Measurements from ENCODE around the gene C17orf67.

Gene C17orf67, protein sequence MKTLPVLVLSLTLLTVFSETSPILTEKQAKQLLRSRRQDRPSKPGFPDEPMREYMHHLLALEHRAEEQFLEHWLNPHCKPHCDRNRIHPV

DNA sequence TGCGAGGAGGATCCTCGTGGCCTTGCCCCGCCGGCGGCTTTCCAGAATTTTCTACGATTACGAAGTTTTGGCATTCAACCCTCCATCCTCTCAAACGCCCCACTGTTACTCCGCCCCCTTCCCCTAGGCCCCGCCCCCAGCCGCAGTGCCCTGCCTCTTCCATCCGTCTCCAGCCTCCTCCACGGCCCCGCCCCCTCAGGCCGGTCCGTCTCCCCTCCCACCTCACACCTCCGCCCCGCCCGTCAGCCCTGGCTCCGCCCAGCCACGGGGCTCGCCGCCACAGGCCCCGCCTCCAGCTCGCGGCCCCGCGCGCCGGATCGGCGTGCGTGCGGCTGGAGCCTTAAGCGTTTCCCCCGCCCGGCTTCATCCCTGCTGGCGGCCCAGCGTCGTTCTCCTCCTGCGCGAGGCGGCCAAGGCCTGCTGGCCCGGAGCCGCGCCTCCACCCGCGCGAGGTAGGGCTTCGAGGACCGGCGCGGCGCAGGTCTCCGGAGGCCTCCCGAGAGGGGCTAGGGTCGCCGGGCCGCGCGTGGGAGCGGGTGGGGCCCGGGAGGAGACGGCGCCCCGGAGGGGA is at the start of gene C17orf67, which contains the start of gene DGKE:
Gene C17orf67 (minus strand): TSS at position 112 of the 571 bp plus-strand sequence. CDS start 18,110 bp downstream, outside the sequence.
Gene DGKE (plus strand): TSS at position 343 of the 571 bp plus-strand sequence. CDS start 645 bp downstream, outside the sequence.
- ATAC-seq (peak; percentile 88), DNase-seq (ENCODE audit: low spot score in 2 of 2) (peak; percentile 97 to 99)
- Mint-ChIP-seq H3K27ac (peak within 1 kb of the TSS; percentile 90), H3K4me1 (peaks cover 54% of the 10 kb centered on the region), H3K9me3 (no peaks in the 10 kb centered on the region), H3K4me3 (peak within 1 kb of the TSS; percentile 90), H3K36me3 (peaks cover 63% of the 10 kb centered on the region)

DNA sequence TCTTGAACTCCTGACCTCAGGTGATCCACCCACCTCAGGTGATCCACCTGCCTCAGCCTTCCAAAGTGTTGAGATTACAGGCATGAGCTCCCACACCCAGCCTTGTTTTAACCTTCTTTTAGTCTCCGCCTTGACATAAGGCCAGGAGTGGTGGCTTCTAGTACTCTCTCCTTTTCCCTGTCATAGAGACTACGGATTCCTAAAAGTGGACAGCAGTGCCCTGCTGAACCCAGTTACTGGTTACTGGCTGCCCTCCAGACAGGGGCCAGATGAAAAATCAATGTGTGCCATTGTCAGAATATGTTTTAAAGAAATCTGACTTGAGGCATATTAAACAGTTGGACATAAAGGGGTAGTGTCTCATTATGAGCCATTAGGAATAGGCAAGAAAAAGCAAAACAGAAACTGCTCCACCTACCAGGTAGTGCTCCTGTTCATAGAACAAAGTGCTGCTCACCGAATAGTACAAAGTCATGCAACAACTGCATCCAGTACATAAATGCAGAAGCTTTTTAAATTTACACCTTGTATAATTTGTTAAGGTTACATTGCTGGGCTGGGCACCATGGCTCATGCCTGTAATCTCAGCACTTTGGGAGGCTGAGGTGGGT is 48.1 kb upstream of the C17orf67 start:
- Mint-ChIP-seq H3K9me3 (no peaks in the 10 kb centered on the region), H3K27ac (no peak overlapping the region), H3K36me3 (peaks cover 14% of the 10 kb centered on the region), H3K4me1 (no peaks in the 10 kb centered on the region), H3K4me3 (no peak overlapping the region)
- ATAC-seq: no peak
- DNase-seq (ENCODE audit: low spot score in 2 of 2): no peak

DNA sequence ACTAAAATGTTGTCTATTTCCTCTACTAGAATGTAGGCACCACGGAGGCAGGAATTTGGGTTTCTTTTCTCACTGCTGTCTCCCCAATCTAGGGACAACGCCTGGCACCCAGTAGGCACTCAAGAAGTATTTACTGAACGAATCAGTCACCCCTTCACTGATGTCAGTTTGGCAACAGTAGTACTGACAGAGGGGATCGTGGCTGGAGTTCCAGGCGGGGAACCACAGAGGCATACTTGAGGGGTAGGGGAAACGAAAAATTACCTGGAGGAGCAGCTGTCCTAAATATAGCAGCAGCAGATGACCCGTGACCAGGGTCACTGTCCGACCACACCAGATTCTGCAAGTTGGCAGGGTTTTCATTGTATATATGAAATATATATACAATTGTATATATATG is 46.9 kb upstream of the C17orf67 start:
- no peaks in the 10 kb centered on the region for H3K9me3 Mint-ChIP-seq
- DNase-seq (ENCODE audit: low spot score in 2 of 2): no peak
- peaks cover 6% of the 10 kb centered on the region for H3K36me3 Mint-ChIP-seq
- no peak for ATAC-seq
- no peak overlapping the region for H3K4me3 Mint-ChIP-seq
- no peaks in the 10 kb centered on the region for H3K4me1 Mint-ChIP-seq
- H3K27ac Mint-ChIP-seq: no peak overlapping the region

- ATAC-seq: no peak
- Mint-ChIP-seq H3K9me3 (no peaks in the 10 kb centered on the region), H3K4me3 (no peak overlapping the region), H3K27ac (no peak overlapping the region), H3K36me3 (peaks cover 6% of the 10 kb centered on the region), H3K4me1 (no peaks in the 10 kb centered on the region)
- DNase-seq (ENCODE audit: low spot score in 2 of 2): no peak
These were observed 46.4 kb upstream of the C17orf67 start for GRCh38 chr17:56880133-56880532.

GRCh38 chr17:56879280-56879679 is 45.6 kb upstream of the C17orf67 start:
- no peaks in the 10 kb centered on the region for H3K4me1 Mint-ChIP-seq
- no peaks in the 10 kb centered on the region for H3K9me3 Mint-ChIP-seq
- ATAC-seq: no peak
- H3K36me3 Mint-ChIP-seq: peaks cover 6% of the 10 kb centered on the region
- H3K4me3 Mint-ChIP-seq: no peak overlapping the region
- no peak for DNase-seq (ENCODE audit: low spot score in 2 of 2)
- H3K27ac Mint-ChIP-seq: no peak overlapping the region

DNA sequence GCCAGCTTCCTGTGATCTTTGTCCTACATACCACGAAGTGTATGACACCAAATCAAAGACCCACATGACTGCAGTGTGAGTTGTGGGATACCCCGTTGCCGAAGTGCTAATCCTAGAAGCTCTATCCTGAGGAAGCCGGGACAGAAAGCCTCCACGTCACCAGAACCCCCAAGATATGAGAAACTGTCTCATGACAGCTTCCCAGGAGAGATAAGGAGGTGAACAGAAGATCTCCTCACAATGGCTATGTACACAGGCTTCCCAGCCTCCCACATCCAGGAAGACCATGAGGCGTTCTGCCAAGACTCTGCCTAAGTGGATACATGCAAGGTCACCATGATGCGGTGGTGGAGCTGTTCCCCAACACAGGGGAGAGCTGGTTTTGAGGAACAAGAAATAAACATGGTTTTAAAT is 43.1 kb upstream of the C17orf67 start:
- ATAC-seq (no peak), DNase-seq (ENCODE audit: low spot score in 2 of 2) (no peak)
- H3K27ac Mint-ChIP-seq: no peak overlapping the region
- no peaks in the 10 kb centered on the region for H3K4me1 Mint-ChIP-seq
- no peaks in the 10 kb centered on the region for H3K36me3 Mint-ChIP-seq
- H3K4me3 Mint-ChIP-seq: no peak overlapping the region
- H3K9me3 Mint-ChIP-seq: no peaks in the 10 kb centered on the region

- peak; percentile 91 for ATAC-seq
- H3K36me3 Mint-ChIP-seq: peaks cover 10% of the 10 kb centered on the region
- no peak for DNase-seq (ENCODE audit: low spot score in 2 of 2)
- H3K27ac Mint-ChIP-seq: peak overlapping the region; percentile 62
- no peaks in the 10 kb centered on the region for H3K4me1 Mint-ChIP-seq
- no peaks in the 10 kb centered on the region for H3K9me3 Mint-ChIP-seq
- no peak overlapping the region for H3K4me3 Mint-ChIP-seq
These were observed 36.4 kb upstream of the C17orf67 start for GRCh38 chr17:56870081-56870651.

- ATAC-seq (no peak), DNase-seq (ENCODE audit: low spot score in 2 of 2) (no peak)
- Mint-ChIP-seq H3K9me3 (no peaks in the 10 kb centered on the region), H3K4me1 (no peaks in the 10 kb centered on the region), H3K27ac (peak overlapping the region; percentile 43), H3K36me3 (peaks cover 25% of the 10 kb centered on the region), H3K4me3 (no peak overlapping the region)
These were observed 35.0 kb upstream of the C17orf67 start for GRCh38 chr17:56868716-56869115.

DNA sequence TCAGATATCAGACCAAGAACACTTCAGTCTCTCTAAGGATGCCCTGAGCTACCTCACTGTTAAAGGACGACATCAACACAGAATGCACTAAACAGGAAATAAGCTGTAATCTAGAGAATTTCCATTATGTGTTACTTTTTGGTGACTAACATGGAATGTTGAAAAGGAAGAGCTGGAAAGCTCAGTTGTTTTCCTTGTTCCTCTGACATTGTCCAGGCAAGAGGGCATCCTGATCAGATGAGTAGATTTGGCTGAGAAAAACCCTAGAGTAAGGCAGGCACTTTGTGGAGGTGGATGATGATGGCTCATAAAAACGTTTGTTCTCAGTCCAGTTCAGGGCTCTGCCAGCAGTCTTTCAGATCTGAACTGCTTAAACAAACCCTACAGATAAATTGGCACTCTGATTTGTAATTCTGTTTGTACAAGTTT is 34.2 kb upstream of the C17orf67 start:
- no peak for ATAC-seq

DNA sequence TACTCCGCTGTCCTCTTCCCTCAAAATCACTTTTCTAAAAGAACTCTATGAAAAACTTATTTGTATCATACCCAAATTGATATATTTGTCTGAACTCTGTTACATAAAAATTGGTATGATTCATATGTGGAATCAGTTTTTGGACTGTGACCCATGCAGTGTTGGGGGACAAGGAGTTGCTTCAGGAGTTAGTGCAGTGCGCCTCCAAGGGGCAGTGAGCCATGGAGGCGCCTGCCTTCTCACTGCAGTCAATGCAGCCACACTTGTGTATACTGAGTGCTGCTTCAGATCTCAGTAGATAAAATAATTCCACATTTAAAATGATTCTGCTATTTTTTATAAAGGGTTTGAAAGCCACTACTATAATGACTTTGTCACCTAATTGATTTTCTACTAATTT is 32.8 kb upstream of the C17orf67 start:
- H3K27ac Mint-ChIP-seq: no peak overlapping the region
- no peaks in the 10 kb centered on the region for H3K4me1 Mint-ChIP-seq
- DNase-seq (ENCODE audit: low spot score in 2 of 2): no peak
- no peak for ATAC-seq
- H3K36me3 Mint-ChIP-seq: peaks cover 47% of the 10 kb centered on the region
- no peaks in the 10 kb centered on the region for H3K9me3 Mint-ChIP-seq
- no peak overlapping the region for H3K4me3 Mint-ChIP-seq

More for the DNA sequence above, 34.2 kb upstream of the C17orf67 start:
- no peak overlapping the region for H3K4me3 Mint-ChIP-seq
- H3K36me3 Mint-ChIP-seq: peaks cover 32% of the 10 kb centered on the region
- no peak for DNase-seq (ENCODE audit: low spot score in 2 of 2)
- H3K27ac Mint-ChIP-seq: peak overlapping the region; percentile 43
- H3K9me3 Mint-ChIP-seq: no peaks in the 10 kb centered on the region
- H3K4me1 Mint-ChIP-seq: no peaks in the 10 kb centered on the region

DNA sequence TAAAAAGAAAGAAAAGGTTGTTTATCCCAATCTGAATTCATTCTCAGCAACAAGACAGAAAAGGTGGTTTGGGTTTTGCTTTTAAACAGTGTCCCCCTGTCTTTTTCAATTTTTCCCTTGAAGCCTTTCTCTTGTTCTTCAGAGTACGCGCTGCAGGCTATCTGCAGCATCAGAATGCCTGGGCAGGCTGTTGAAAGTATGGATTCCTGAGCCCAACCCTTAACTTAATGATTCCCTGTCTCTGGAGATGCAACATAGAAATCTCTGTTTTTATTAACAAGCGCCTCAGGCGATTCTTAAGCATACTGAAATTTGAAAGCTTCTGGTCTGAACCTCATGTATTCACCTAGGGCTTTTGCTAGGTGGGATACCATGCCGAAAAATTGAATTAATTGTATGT is 32.4 kb upstream of the C17orf67 start:
- no peak for ATAC-seq

DNA sequence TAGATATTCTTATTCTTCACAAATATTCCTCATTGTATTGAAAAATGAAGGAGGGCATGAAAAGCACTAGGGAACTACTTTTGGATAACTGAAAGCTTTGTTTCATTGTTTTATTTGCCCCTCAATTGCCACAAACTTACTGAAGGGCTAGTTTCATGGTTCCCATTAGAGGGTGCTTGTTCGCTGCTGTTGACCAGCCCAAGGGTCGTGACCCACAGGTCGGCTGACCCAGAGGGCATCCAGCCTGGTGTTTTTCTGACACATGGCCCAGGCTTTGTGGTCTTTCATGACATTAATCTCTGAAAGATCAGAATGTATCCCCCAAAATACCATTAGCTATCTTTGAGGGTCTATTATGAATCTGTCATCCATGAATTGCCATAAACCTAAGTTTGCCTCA is 30.3 kb upstream of the C17orf67 start:
- no peak overlapping the region for H3K27ac Mint-ChIP-seq
- H3K36me3 Mint-ChIP-seq: peaks cover 64% of the 10 kb centered on the region
- H3K4me3 Mint-ChIP-seq: no peak overlapping the region
- H3K9me3 Mint-ChIP-seq: no peaks in the 10 kb centered on the region
- DNase-seq (ENCODE audit: low spot score in 2 of 2) (no peak), ATAC-seq (no peak)
- no peaks in the 10 kb centered on the region for H3K4me1 Mint-ChIP-seq

More for the DNA sequence above, 32.4 kb upstream of the C17orf67 start:
- no peaks in the 10 kb centered on the region for H3K9me3 Mint-ChIP-seq
- H3K4me3 Mint-ChIP-seq: no peak overlapping the region
- H3K4me1 Mint-ChIP-seq: no peaks in the 10 kb centered on the region
- no peak for DNase-seq (ENCODE audit: low spot score in 2 of 2)
- H3K27ac Mint-ChIP-seq: no peak overlapping the region
- peaks cover 51% of the 10 kb centered on the region for H3K36me3 Mint-ChIP-seq

- Mint-ChIP-seq H3K36me3 (peaks cover 84% of the 10 kb centered on the region), H3K9me3 (no peaks in the 10 kb centered on the region), H3K4me1 (no peaks in the 10 kb centered on the region), H3K27ac (no peak overlapping the region), H3K4me3 (no peak overlapping the region)
- DNase-seq (ENCODE audit: low spot score in 2 of 2) (no peak), ATAC-seq (no peak)
These were observed 28.2 kb upstream of the C17orf67 start for GRCh38 chr17:56861899-56862298.

- H3K9me3 Mint-ChIP-seq: no peaks in the 10 kb centered on the region
- no peak overlapping the region for H3K27ac Mint-ChIP-seq
- no peak overlapping the region for H3K4me3 Mint-ChIP-seq
- H3K4me1 Mint-ChIP-seq: no peaks in the 10 kb centered on the region
- DNase-seq (ENCODE audit: low spot score in 2 of 2) (no peak), ATAC-seq (no peak)
- peaks cover 99% of the 10 kb centered on the region for H3K36me3 Mint-ChIP-seq
These were observed 17.3 kb upstream of the C17orf67 start for GRCh38 chr17:56851008-56851407.

- Mint-ChIP-seq H3K4me1 (no peaks in the 10 kb centered on the region), H3K27ac (peak overlapping the region; percentile 4), H3K36me3 (peaks cover 96% of the 10 kb centered on the region), H3K4me3 (no peak overlapping the region), H3K9me3 (no peaks in the 10 kb centered on the region)
- ATAC-seq: no peak
- no peak for DNase-seq (ENCODE audit: low spot score in 2 of 2)
These were observed 16.9 kb upstream of the C17orf67 start for GRCh38 chr17:56850591-56850990.

- Mint-ChIP-seq H3K36me3 (peaks cover 95% of the 10 kb centered on the region), H3K4me1 (no peaks in the 10 kb centered on the region), H3K27ac (no peak overlapping the region), H3K9me3 (no peaks in the 10 kb centered on the region), H3K4me3 (no peak overlapping the region)
- ATAC-seq: no peak
- DNase-seq (ENCODE audit: low spot score in 2 of 2): no peak
These were observed 15.4 kb upstream of the C17orf67 start for GRCh38 chr17:56849131-56849530.
